ENCODE measurements around the gene FNDC3B.
A peak's percentile ranks its signal among the peaks of the same experiment; 100 is the strongest.

The FNDC3B gene

DNA sequence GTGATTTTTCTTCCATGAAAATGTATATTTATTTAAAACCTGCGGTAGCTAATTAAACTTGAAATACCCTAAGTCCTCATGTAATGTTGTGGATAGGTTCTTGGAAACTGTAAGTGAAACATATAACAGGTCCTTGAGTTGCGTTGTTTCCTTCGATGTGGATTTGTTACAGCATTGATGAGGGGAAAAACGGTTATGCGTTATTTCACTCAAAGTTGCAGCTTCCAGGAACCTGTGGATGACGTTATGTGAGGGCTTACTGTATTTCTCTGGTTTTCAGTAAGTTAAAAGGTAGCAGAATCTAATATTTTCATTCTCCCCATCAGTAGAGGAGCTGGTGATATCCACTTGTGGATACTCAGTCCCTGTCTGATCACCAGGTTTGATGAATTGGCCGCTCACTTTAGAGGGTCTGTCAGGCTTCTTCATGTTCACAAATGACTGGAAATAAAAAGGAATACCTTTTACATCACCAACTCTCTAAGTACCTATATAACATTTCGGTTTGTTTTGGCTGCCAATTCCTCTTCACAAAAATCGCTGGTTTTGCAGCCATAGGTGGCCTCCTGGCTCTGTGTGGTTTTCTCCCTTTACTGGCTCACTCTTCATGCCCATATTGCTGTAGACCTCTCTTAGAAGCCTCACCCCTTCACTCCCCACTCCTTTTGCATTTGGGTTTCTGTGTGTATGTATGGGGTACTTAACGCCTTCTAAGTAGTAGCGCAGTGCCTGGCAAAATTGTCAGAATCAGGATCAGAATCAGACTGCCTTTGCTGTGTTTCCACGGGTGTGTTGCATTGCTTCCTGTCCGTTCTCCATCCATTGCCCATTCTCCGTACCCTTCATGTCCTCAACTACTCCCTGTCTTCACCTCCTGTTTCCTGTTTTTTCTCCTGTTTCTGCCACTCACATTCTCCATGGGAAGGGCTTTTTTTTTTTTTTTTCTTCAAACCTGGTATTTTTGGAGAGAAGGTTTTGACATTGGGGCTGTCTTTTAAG lies 112.6 kb downstream of the FNDC3B start:
- Histone ChIP-seq H3K79me1 (ENCODE audit: low read depth, low read length) (peaks cover 2% of the 10 kb centered on the region), H2BK15ac (ENCODE audit: low read length) (no peak overlapping the region), H3K9me3 (replicated peaks in 1 of 2; ENCODE audit: control insufficient read depth in 2 of 2, insufficient read depth in 1 of 2, low read depth in 1 of 2, low read length in 2 of 2) (no peaks in the 10 kb centered on the region), H3K36me3 (replicated peaks in 1 of 2; ENCODE audit: control insufficient read depth in 2 of 2, insufficient read depth in 2 of 2, low read length in 2 of 2) (no peaks in the 10 kb centered on the region), H3K27ac (replicated peaks; ENCODE audit: low read length) (no peak overlapping the region), H2AK5ac (ENCODE audit: low read depth, low read length) (no peak overlapping the region), H3K4me3 (ENCODE audit: low read length in 2 of 2) (no peak overlapping the region), H3K4me1 (ENCODE audit: control insufficient read depth in 2 of 2, insufficient read depth in 1 of 2, low read depth in 1 of 2, low read length in 2 of 2) (peaks cover 21 to 40% of the 10 kb centered on the region in 2 donors), H3K14ac (ENCODE audit: low read length) (no peak overlapping the region), H3K4ac (ENCODE audit: low read length) (no peak overlapping the region), H3K18ac (ENCODE audit: low read length) (no peak overlapping the region), H3K9ac (ENCODE audit: low read depth, low read length, poor library complexity) (no peak overlapping the region), H4K91ac (ENCODE audit: low read depth, low read length, poor library complexity) (no peak overlapping the region), H3K4me2 (ENCODE audit: insufficient read depth, low read length, poor library complexity, severe bottlenecking) (no peak overlapping the region), H3K27me3 (ENCODE audit: control insufficient read depth in 3 of 3, insufficient read depth in 3 of 3, low read depth in 1 of 3, low read length in 3 of 3) (no peaks in the 10 kb centered on the region), H4K8ac (ENCODE audit: low read depth, low read length) (no peak overlapping the region), H2BK120ac (ENCODE audit: low read depth, low read length) (no peak overlapping the region), H3K23ac (ENCODE audit: low read depth, low read length, poor library complexity) (no peak overlapping the region), H2AFZ (ENCODE audit: low read length) (no peak overlapping the region), H2BK5ac (ENCODE audit: low read length) (no peak overlapping the region), H2BK12ac (ENCODE audit: low read length) (no peak overlapping the region)
- DNase-seq (ENCODE audit: low spot score) = no peak
- WGBS, 2 donors (ENCODE audit: extremely low coverage in 2 of 2, insufficient read length in 2 of 2, insufficient replicate concordance in 1 of 2) = no CpG with 5 or more reads among the region's 14 CpGs

DNA sequence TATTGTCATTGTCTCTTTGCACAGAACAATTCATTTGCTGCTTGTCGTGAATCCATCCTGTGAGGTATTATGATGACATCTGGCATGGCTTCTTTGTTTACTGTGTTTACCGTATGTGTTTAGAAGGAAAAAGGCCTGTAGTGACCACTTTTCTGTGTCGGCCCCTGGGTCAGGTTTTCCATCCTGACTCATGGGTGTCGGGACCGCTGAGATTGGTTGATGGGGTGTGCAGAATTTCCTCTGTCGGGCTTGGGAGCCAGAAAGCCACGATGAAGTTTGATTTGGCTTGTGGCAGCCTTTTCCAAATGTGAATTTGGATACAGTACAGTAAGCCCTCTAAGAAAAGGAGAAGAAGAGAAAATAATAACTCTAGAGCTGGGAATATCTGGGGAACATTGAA lies 113.5 kb downstream of the FNDC3B start:
- no peak overlapping the region for H2AK5ac ChIP-seq (ENCODE audit: low read depth, low read length)
- H3K4me3 ChIP-seq (ENCODE audit: low read length in 2 of 2) = no peak overlapping the region
- H3K18ac ChIP-seq (ENCODE audit: low read length) = no peak overlapping the region
- H2AFZ ChIP-seq (ENCODE audit: low read length) = no peak overlapping the region
- H3K4me2 ChIP-seq (ENCODE audit: insufficient read depth, low read length, poor library complexity, severe bottlenecking) = no peak overlapping the region
- no peak overlapping the region for H3K9ac ChIP-seq (ENCODE audit: low read depth, low read length, poor library complexity)
- peaks cover 21 to 40% of the 10 kb centered on the region in 2 donors for H3K4me1 ChIP-seq (ENCODE audit: control insufficient read depth in 2 of 2, insufficient read depth in 1 of 2, low read depth in 1 of 2, low read length in 2 of 2)
- H3K9me3 ChIP-seq (replicated peaks in 1 of 2; ENCODE audit: control insufficient read depth in 2 of 2, insufficient read depth in 1 of 2, low read depth in 1 of 2, low read length in 2 of 2) = no peaks in the 10 kb centered on the region
- H3K27me3 ChIP-seq (ENCODE audit: control insufficient read depth in 3 of 3, insufficient read depth in 3 of 3, low read depth in 1 of 3, low read length in 3 of 3) = no peaks in the 10 kb centered on the region
- no peak overlapping the region for H3K4ac ChIP-seq (ENCODE audit: low read length)
- H2BK12ac ChIP-seq (ENCODE audit: low read length) = no peak overlapping the region
- no peak overlapping the region for H4K8ac ChIP-seq (ENCODE audit: low read depth, low read length)
- no peak overlapping the region for H4K91ac ChIP-seq (ENCODE audit: low read depth, low read length, poor library complexity)
- no peak overlapping the region for H3K14ac ChIP-seq (ENCODE audit: low read length)
- no peaks in the 10 kb centered on the region for H3K36me3 ChIP-seq (replicated peaks in 1 of 2; ENCODE audit: control insufficient read depth in 2 of 2, insufficient read depth in 2 of 2, low read length in 2 of 2)
- no peak overlapping the region for H2BK15ac ChIP-seq (ENCODE audit: low read length)
- DNase-seq (ENCODE audit: low spot score) = no peak
- H3K23ac ChIP-seq (ENCODE audit: low read depth, low read length, poor library complexity) = no peak overlapping the region
- no CpG with 5 or more reads among the region's 7 CpGs for WGBS, 2 donors (ENCODE audit: extremely low coverage in 2 of 2, insufficient read length in 2 of 2, insufficient replicate concordance in 1 of 2)
- no peak overlapping the region for H3K27ac ChIP-seq (replicated peaks; ENCODE audit: low read length)
- H2BK5ac ChIP-seq (ENCODE audit: low read length) = no peak overlapping the region
- no peak overlapping the region for H2BK120ac ChIP-seq (ENCODE audit: low read depth, low read length)
- peaks cover 2% of the 10 kb centered on the region for H3K79me1 ChIP-seq (ENCODE audit: low read depth, low read length)

DNA sequence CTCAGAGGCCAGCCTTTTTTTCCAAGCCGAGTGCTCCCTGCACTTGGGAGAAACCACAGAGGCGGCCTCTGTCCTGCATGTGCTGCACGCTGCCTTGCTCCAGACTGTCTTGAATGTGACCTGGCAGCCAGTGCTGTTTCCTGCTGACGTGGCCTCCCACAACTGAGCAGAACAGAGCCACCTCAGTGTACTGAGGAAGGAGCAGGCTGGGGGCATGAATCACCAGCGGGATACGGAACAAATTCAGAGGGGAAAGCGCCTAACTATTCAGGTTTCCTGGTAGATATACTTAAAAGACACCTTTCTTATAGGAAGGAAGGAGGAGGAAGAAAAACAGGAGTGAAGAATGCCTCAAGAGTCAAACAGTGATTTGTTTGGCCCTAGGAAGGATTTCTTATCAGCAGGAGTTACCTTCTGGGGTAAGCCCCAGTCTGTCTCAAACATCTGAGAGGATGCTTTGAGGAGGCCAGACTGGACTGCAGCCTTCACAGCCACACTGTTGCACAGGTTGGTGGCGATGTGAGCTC lies 114.0 kb downstream of the FNDC3B start:
- Histone ChIP-seq H3K4me3 (ENCODE audit: low read length in 2 of 2) (no peak overlapping the region), H2BK5ac (ENCODE audit: low read length) (no peak overlapping the region), H3K27me3 (ENCODE audit: control insufficient read depth in 3 of 3, insufficient read depth in 3 of 3, low read depth in 1 of 3, low read length in 3 of 3) (no peaks in the 10 kb centered on the region), H3K36me3 (replicated peaks in 1 of 2; ENCODE audit: control insufficient read depth in 2 of 2, insufficient read depth in 2 of 2, low read length in 2 of 2) (no peaks in the 10 kb centered on the region), H3K79me1 (ENCODE audit: low read depth, low read length) (peaks cover 2% of the 10 kb centered on the region), H4K8ac (ENCODE audit: low read depth, low read length) (no peak overlapping the region), H3K4ac (ENCODE audit: low read length) (no peak overlapping the region), H3K9me3 (replicated peaks in 1 of 2; ENCODE audit: control insufficient read depth in 2 of 2, insufficient read depth in 1 of 2, low read depth in 1 of 2, low read length in 2 of 2) (no peaks in the 10 kb centered on the region), H2BK12ac (ENCODE audit: low read length) (no peak overlapping the region), H2BK120ac (ENCODE audit: low read depth, low read length) (no peak overlapping the region), H2AK5ac (ENCODE audit: low read depth, low read length) (no peak overlapping the region), H3K4me1 (ENCODE audit: control insufficient read depth in 2 of 2, insufficient read depth in 1 of 2, low read depth in 1 of 2, low read length in 2 of 2) (peaks cover 20 to 40% of the 10 kb centered on the region in 2 donors), H4K91ac (ENCODE audit: low read depth, low read length, poor library complexity) (no peak overlapping the region), H3K27ac (replicated peaks; ENCODE audit: low read length) (no peak overlapping the region), H2AFZ (ENCODE audit: low read length) (no peak overlapping the region), H3K14ac (ENCODE audit: low read length) (no peak overlapping the region), H3K18ac (ENCODE audit: low read length) (peak overlapping the region; percentile 60), H3K4me2 (ENCODE audit: insufficient read depth, low read length, poor library complexity, severe bottlenecking) (no peak overlapping the region), H2BK15ac (ENCODE audit: low read length) (no peak overlapping the region), H3K9ac (ENCODE audit: low read depth, low read length, poor library complexity) (no peak overlapping the region), H3K23ac (ENCODE audit: low read depth, low read length, poor library complexity) (no peak overlapping the region)
- no peak for DNase-seq (ENCODE audit: low spot score)
- WGBS, 2 donors (ENCODE audit: extremely low coverage in 2 of 2, insufficient read length in 2 of 2, insufficient replicate concordance in 1 of 2) = no CpG with 5 or more reads among the region's 8 CpGs
